ENCODE results near the gene SUPT5H. TPM values are rescaled to one million over a fixed set of nuclear protein-coding genes. Genes with fewer than 3 reads are reported as not detected.
A peak's percentile ranks its signal among the peaks of the same experiment; 100 is the strongest.

SUPT5H gene
- total and polyA plus RNA-seq, 2 experiments from 2014 or later: 145 to 156 TPM

GRCh38 chr19:39479916-39480315 lies 34.5 kb downstream of the SUPT5H start:
- no peak for TF ChIP-seq CTCF (IDR thresholded peaks at IDR 0.05; ENCODE audit: low read depth, low read length)
- Histone ChIP-seq H3K27me3 (no peaks in the 10 kb centered on the region), H3K4me1 (ENCODE audit: low read depth) (peaks cover 12% of the 10 kb centered on the region), H3K36me3 (peaks cover 14% of the 10 kb centered on the region), H3K4me3 (no peak overlapping the region), H3K27ac (peak overlapping the region; percentile 59), H3K9me3 (ENCODE audit: low read depth) (no peaks in the 10 kb centered on the region)
- no peak for DNase-seq (ENCODE audit: low read depth in 1 of 2, low spot score in 1 of 2)

- TF ChIP-seq CTCF (IDR thresholded peaks at IDR 0.05; ENCODE audit: low read depth, low read length): no peak
- peak; percentile 95 to 100 for DNase-seq (ENCODE audit: low read depth in 1 of 2, low spot score in 1 of 2)
- Histone ChIP-seq H3K36me3 (peaks cover 17% of the 10 kb centered on the region), H3K4me3 (peak within 1 kb of the TSS; percentile 89), H3K27ac (peak within 1 kb of the TSS; percentile 95), H3K27me3 (no peaks in the 10 kb centered on the region), H3K4me1 (ENCODE audit: low read depth) (peaks cover 12% of the 10 kb centered on the region), H3K9me3 (ENCODE audit: low read depth) (no peaks in the 10 kb centered on the region)
Measured at GRCh38 chr19:39480337-39481228, 35.2 kb downstream of the SUPT5H start, which contains the start of gene TIMM50. TSS of gene TIMM50 (plus strand) at chr19:39480838. CDS start at chr19:39480854, 16 bp downstream.

GRCh38 chr19:39481229-39481545 lies 35.8 kb downstream of the SUPT5H start:
- Histone ChIP-seq H3K27me3 (no peaks in the 10 kb centered on the region), H3K4me3 (peak overlapping the region; percentile 89), H3K4me1 (ENCODE audit: low read depth) (peaks cover 12% of the 10 kb centered on the region), H3K36me3 (peaks cover 16% of the 10 kb centered on the region), H3K27ac (peak overlapping the region; percentile 95), H3K9me3 (ENCODE audit: low read depth) (no peaks in the 10 kb centered on the region)
- no peak for TF ChIP-seq CTCF (IDR thresholded peaks at IDR 0.05; ENCODE audit: low read depth, low read length)
- peak in 1 of 2 donors; percentile 7 for DNase-seq (ENCODE audit: low read depth in 1 of 2, low spot score in 1 of 2)

GRCh38 chr19:39481676-39482075 lies 36.3 kb downstream of the SUPT5H start:
- no peaks in the 10 kb centered on the region for H3K9me3 ChIP-seq (ENCODE audit: low read depth)
- H3K4me1 ChIP-seq (ENCODE audit: low read depth): peaks cover 12% of the 10 kb centered on the region
- peak overlapping the region; percentile 89 for H3K4me3 ChIP-seq
- peaks cover 14% of the 10 kb centered on the region for H3K36me3 ChIP-seq
- no peaks in the 10 kb centered on the region for H3K27me3 ChIP-seq
- TF ChIP-seq CTCF (IDR thresholded peaks at IDR 0.05; ENCODE audit: low read depth, low read length): no peak
- peak overlapping the region; percentile 95 for H3K27ac ChIP-seq
- no peak for DNase-seq (ENCODE audit: low read depth in 1 of 2, low spot score in 1 of 2)

GRCh38 chr19:39483141-39483540 lies 37.8 kb downstream of the SUPT5H start:
- Histone ChIP-seq H3K9me3 (ENCODE audit: low read depth) (no peaks in the 10 kb centered on the region), H3K27me3 (no peaks in the 10 kb centered on the region), H3K4me1 (ENCODE audit: low read depth) (peaks cover 12% of the 10 kb centered on the region), H3K4me3 (no peak overlapping the region), H3K27ac (no peak overlapping the region), H3K36me3 (peaks cover 22% of the 10 kb centered on the region)
- TF ChIP-seq CTCF (IDR thresholded peaks at IDR 0.05; ENCODE audit: low read depth, low read length): no peak
- no peak for DNase-seq (ENCODE audit: low read depth in 1 of 2, low spot score in 1 of 2)
